K562 (cell line): ENCODE data around the gene RGMA.

Source experiments
- SMAD1 ChIP-seq: fragments of 150-350 bp; IDR thresholded peaks from 2 replicates; pipeline ENCODE4 v1.6.1; 2014; ENCODE audit warnings: low read length, low read depth; ENCODE audit not compliant: partially characterized antibody
- ZBTB8A ChIP-seq: fragments of 450-650 bp; IDR thresholded peaks from 2 replicates; pipeline ENCODE4 v1.6.1; 2018; ENCODE audit warnings: mild to moderate bottlenecking, moderate library complexity; ENCODE audit not compliant: partially characterized antibody
- ZNF274 ChIP-seq: IDR thresholded peaks from 2 replicates; pipeline ENCODE4 v1.6.1; 2011; ENCODE audit warnings: low read depth, mild to moderate bottlenecking, low read length, moderate library complexity, borderline replicate concordance
- ZNF589 ChIP-seq: fragments of 200-800 bp; sonication (Bioruptor generic); IDR thresholded peaks from 2 replicates; pipeline ENCODE4 v1.6.1; 2016; ENCODE audit warnings: low read depth, missing genetic modification characterization, missing compliant biosample characterization
- ZNF76 ChIP-seq: fragments of 250-450 bp; sonication (Bioruptor Pico); IDR thresholded peaks from 2 replicates; pipeline ENCODE4 v1.4.0; 2020; ENCODE audit warnings: mild to moderate bottlenecking, moderate library complexity, borderline replicate concordance
- TF ChIP-seq, protein P1 (sequence below), 3 experiments: IDR thresholded peaks in 2 of 3; conservative IDR thresholded peaks in 1 of 3; 2 replicates each; pipeline ENCODE4 v1.5.1; 2011 to 2012; ENCODE audit warnings: low read length in 3 of 3, mild to moderate bottlenecking in 3 of 3, control low read depth in 2 of 3, improper control_type of control experiment in 1 of 3, inconsistent platforms in 1 of 3, low read depth in 1 of 3, mixed read lengths in 1 of 3, moderate library complexity in 1 of 3; ENCODE audit not compliant: insufficient read depth in 2 of 3

DNA sequence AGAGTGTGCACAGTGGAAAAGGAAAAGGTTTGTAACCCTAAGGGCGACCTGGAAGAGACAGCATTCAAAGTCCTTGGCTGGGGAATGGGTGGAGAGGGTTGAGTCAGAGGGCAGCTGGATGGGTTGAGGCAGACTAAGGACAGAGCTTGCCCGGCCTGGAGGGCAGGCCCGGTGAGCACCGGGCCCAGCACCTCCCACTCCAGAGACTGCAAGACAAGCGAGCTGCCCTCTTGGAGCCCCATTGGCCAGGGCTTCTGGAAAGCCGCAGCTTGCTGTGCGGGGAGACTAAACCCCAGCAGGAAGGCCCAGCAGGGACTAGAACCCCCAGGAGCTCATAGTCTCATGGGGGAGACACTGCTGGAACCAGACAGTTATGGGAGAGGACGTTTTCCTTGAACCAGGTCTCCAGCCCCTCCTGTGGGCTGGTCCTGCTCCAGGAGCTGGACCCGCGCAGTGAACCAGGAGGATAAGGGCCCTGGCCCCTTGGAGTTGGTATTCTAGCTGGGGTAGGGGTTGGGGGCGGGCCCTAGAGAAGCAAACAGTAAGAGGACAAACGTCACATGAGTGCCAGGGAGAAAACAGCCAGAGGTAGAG is 59.1 kb downstream of the RGMA start:
- TF ChIP-seq ZNF76 (CRISPR knock-in tag) = no peak
- no peak for TF ChIP-seq ZNF589 (CRISPR knock-in tag)
- no peak for TF ChIP-seq SMAD1
- TF ChIP-seq, protein P1, sequence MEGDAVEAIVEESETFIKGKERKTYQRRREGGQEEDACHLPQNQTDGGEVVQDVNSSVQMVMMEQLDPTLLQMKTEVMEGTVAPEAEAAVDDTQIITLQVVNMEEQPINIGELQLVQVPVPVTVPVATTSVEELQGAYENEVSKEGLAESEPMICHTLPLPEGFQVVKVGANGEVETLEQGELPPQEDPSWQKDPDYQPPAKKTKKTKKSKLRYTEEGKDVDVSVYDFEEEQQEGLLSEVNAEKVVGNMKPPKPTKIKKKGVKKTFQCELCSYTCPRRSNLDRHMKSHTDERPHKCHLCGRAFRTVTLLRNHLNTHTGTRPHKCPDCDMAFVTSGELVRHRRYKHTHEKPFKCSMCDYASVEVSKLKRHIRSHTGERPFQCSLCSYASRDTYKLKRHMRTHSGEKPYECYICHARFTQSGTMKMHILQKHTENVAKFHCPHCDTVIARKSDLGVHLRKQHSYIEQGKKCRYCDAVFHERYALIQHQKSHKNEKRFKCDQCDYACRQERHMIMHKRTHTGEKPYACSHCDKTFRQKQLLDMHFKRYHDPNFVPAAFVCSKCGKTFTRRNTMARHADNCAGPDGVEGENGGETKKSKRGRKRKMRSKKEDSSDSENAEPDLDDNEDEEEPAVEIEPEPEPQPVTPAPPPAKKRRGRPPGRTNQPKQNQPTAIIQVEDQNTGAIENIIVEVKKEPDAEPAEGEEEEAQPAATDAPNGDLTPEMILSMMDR (IDR thresholded peaks at IDR 0.05 in 2 of 3, conservative IDR thresholded peaks at IDR 0.05 in 1 of 3; ENCODE audit: insufficient read depth in 2 of 3, low read depth in 1 of 3, low read length in 3 of 3) = no peak
- no peak for TF ChIP-seq ZNF274
- no peak for TF ChIP-seq ZBTB8A
